NK-92 treated with Interleukin-12 subunit alpha and Interleukin-12 subunit beta, amount 100 ng/mL, for 24 hours (cell line): Measurements from ENCODE around the gene NR4A1.
A peak's percentile ranks its signal among the peaks of the same experiment; 100 is the strongest.

Experiments
- DNase-seq: peaks from one replicate; lab custom pipeline; 2025; lab: John Stamatoyannopoulos, UW

NR4A1 gene

GRCh38 chr12:52058631-52059361 lies 7.6 kb downstream of the NR4A1 start:
- DNase-seq: no peak

- DNase-seq: no peak
These were observed 8.6 kb downstream of the NR4A1 start for GRCh38 chr12:52059582-52060497.

- no peak for DNase-seq
These were observed 9.4 kb downstream of the NR4A1 start for GRCh38 chr12:52060498-52061177.

- DNase-seq: no peak
These were observed 10.4 kb downstream of the NR4A1 start for GRCh38 chr12:52061470-52062166.

GRCh38 chr12:52062167-52063081 lies 11.2 kb downstream of the NR4A1 start:
- no peak for DNase-seq

- DNase-seq: no peak
These were observed 12.1 kb downstream of the NR4A1 start for GRCh38 chr12:52063082-52063924.

DNA sequence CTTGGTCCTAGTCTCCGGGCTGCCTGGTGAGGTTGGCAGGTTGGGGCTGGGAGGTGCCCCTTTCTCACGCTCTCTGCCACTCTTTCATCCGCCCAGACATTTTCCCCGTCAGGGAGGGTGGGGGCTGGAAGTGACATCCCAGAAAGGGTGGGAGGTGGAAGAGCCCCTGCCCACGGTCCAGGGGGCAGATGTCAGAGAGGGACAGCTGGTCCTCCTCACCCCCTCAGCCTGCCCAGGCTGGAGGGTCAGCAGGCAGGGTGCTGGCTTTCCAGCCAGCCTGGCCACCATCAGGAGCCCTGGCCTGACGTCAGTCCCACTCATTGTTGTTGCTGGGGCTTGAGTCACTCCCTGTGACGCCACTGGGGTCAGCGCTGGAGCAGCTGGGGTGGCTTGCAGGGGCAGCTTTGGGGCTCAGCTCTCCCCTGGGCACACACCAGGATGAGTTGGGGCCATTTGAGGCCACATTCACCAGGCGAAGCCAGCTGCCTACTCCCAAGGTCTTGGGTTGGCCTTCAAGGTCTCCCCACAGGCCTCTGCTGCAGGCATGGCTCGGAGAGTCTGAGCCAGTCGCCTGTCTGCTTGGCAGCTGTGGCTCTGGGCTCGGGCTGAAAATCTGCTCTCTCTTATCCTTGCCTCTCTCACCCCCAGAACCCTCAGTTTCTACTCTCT lies 12.9 kb downstream of the NR4A1 start:
- DNase-seq: no peak

GRCh38 chr12:52066346-52067080 lies 15.3 kb downstream of the NR4A1 start:
- no peak for DNase-seq

DNA sequence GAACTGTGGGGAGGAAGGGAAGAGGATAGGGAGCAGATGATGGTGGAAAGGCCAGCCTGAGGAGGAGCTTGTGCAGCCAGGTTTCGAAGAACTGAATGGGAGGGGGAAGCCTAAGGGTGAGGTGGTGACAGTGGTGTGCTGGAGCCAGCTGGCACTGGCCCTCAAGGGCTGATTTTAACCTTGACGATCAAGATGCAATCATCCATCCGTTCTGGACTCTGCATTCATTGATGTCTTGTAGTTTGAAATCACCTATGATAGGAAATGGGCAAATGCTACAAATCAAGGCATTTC lies 15.8 kb downstream of the NR4A1 start:
- DNase-seq: no peak

DNA sequence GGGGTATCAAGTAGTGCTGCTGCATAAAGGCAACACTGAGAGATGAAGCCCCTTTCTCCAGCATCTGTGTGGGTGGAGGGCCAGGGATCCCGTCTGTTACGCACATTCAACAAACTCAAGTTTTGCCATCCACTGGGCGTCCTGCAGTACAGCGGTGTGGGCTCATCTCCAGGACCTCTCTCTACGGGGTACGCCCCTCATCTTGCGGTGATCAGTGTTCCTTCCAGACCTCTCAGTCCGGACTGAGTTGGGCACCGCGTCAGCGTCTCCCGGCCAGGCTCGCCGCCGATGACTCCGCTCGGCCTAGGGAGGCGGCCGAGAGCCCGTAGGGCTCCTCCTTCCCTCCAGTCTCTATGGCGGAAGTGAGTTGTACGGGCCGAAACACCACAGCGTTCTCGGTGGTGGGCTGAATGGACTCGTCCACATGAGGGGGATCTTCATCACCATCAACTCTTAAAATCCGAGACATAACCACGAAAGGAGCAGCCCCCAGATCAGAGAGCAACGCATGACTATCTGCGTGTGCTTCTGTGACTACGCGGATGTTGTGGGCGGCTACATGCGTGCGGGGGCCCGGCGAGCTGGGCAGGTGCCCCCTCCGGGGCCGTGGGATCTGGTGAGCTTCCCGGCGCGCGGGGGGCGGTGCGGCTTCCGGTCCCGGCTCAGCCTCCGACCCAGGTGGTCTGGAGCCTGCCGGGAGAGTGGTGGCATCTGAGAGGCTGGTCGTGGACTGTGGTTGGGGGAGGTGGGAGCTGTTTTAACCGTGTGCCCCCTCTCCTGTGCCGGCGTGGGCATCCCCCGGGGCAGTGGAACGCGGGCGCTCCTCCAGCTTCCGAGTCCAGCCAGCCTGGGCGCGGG lies 18.3 kb downstream of the NR4A1 start, which contains the start of gene ATG101:
Gene ATG101, plus strand, starts transcription at position 652 of the 858 bp plus-strand sequence. CDS start 3,673 bp downstream, outside the sequence.
- peak; percentile 78 for DNase-seq

DNA sequence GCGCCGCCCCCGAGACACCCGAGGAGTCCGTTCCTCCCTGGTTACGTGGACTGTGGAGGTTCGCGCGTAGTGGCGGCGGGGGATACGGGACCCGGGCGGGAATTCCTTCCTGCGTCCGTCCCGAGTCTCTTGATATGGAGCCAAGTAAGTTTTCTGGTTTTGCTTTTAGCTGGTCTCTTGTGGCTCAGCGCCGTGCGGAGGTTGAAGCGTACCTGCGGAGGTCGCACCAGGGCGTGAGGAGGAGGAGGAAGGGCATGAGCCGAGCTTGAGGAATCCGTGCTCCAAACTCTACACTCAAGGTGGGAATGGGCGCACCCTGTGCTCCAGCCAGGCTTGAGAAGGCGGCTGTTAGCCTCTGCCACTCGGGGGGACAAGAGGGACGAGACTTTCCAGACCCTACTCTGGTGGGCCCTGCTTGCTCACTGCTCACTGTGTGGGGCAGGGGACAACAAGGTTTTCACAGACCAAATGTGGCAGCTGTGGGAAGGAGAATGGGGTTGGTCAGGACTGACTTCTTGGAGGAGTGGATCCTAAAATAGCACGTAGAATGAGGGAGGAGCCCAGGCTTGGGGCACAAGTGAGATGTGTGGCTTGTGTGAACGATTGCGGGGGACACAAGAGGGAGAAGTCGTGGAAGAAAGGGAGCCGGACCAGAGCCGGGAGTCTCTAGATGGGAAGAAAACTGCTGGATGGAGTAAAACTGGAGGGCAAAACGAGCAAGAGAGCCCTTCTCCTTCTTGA lies 19.1 kb downstream of the NR4A1 start:
- DNase-seq: no peak

- no peak for DNase-seq
These were observed 22.5 kb downstream of the NR4A1 start for GRCh38 chr12:52073531-52074381.

- no peak for DNase-seq
These were observed 23.9 kb downstream of the NR4A1 start for GRCh38 chr12:52074971-52075724.

- DNase-seq: no peak
These were observed 25.6 kb downstream of the NR4A1 start for GRCh38 chr12:52076811-52077210.

DNA sequence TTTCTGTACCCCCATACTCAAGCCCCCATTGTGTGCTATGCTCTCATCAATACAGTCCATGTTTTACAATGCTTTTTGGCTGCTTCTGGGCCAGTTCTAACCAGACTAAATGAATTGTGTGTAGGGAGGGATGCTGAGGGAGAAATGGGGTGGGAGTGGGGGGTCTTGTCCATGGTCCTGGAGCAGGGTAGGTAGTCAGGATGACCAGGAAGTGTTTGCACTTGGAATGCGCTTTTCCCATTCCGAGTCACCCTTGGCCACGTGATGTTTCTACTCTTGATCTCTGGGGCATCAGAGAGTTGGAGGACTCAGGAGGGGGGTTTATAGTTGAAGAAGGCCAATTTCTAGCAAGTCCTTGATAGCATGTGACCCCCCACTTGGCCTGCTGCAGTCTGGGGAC lies 27.0 kb downstream of the NR4A1 start:
- DNase-seq: no peak
